ENCODE measurements around the gene MTG2.
A peak's percentile ranks its signal among the peaks of the same experiment; 100 is the strongest.

Gene MTG2

DNA sequence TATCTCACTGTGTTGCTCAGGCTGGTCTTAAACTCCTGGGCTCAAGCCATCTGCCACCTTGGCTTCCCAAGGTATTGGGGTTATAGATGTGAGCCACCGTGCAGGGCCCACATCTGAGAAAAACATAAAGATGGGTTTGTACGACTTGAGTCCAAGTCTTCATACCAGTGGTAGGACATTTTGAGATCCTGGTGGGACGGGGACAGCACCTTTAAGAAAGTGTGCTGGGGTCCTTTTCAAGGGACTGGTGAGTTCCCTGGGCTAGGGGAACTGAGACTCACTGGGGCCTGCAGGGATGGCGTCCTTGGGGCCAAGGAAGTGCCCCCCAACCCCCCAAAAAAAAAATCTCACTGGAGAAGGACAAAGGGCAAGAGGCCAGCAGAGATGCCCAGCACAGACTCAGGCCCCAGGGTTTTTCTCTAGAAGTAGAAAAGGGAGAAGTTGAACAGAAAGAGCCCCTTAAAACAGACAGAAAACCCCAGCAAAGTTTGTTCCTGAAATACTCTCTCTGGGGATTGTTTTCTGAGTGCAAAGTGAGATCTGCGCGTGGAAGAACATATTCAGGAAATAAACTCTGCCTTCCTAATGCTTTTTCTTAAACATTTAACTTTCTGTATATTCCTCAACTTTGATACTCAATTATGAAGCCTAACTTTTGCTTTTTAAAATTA, 66.2 kb downstream of the MTG2 start:
- no peak for DNase-seq (ENCODE audit: low read depth)

GRCh38 chr20:62252342-62252966, 69.6 kb downstream of the MTG2 start:
- DNase-seq (ENCODE audit: low read depth): peak; percentile 48

Data from EH (cell line).